HG03135 (cell line): ENCODE data around the gene COL2A1.

ENCODE experiments used
- ATAC-seq: cut with Tn5 transposase; IDR thresholded peaks from one replicate; pipeline ENCODE4 v1.9.1; 2021; ENCODE audit warnings: mild to moderate bottlenecking, moderate library complexity; ENCODE audit not compliant: unreplicated experiment

COL2A1 gene

DNA sequence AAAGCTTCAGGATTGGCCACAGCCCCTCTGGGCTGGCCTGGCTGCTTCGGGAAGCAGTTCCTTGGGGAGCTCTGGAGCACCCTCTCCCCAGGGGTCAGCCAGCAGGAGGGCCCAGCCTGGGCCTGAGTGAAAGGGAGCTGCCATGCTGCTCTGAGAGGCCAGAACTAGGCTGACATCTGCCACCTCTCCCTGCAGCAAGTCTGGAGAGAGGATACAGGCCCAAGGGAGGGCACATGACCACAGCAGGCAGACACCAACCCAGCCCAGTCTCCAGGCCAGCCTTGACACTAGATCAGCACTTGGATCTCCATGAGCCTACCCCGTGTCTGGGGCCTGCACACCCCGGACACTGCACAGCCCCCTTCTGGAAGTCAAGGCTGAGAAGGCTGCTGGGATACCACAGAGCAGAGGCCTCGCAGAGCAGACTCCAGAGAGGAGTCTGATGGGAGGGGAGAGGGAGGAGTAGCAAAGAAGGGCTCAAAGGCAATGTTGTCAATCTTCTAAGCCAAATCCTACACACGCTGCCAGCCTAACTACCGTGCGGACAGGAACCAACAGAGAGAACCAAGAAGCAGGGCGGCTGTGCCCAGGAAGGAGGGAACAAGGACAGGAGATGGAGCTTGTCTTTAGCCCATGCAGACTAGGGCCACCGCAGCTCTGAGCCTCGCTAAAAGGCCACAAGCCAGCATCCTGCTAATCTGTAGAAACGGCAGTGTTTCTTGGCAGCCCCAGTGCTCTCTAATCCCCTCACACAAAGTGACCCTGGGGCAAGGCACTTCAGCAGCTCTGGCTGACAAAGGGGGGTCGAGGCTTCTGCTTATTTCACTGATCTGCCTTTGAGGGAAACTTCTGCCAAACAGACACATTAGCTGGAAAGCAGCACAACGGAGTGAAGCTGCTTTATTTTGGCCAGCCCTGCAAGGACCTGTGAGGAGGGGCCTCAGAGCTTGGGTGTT is 12.9 kb downstream of the COL2A1 start:
- ATAC-seq, result no peak

DNA sequence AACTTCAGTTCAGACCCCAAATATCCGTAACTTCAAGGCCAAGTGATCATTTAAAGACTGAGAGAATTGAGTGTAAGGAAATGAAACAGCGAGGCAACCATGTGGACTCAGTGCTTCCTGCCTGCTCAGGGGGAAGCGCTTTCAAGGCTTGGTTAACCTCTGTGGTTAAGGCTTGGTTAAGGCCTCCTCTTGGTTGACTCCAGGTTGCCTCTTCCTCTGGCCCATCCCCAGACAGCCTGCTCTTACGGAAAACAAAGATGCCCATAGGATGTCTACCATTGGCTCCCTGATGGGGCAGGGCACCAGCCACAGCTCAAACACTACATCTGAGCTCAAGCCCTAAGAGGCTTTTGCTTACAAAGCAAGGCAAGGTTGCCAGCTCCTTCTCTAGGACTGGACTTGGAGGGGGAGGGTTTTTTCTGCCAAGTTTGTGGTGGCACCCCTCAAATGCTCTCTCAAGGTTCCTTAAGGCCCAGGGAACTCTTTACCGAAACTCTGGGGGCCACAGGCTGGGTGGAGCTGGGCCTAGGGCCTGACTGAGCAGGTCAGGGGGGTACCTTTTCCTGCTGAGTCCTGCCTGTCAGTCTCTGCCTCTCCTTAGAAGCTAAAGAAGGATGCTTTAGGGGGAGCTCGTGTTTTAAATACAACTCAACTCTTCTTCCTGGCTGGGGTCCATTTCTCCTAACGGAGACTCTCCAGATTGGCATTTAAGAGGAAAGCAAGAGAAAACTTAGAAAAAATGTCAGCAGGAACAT is 13.7 kb downstream of the COL2A1 start:
- peak; percentile 91 for ATAC-seq

DNA sequence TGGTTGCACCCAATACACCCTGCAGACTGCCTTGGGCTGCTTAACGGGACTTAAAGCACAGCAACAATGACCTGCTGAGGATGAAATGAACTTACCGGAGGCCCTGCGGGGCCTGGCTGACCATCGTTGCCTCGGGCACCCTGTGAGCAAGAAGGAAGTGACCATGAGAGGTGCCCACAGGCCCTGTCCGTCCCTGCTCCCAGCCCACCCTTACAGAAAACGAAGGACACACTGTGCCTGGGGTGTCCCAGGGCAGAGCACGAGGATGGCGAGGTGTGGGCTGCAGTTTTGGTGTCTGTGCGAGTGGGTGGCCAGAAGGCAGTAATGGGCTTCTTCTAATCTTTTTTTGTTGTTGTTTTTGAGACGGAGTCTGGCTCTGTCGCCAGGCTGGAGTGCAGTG is 14.6 kb downstream of the COL2A1 start:
- no peak for ATAC-seq

DNA sequence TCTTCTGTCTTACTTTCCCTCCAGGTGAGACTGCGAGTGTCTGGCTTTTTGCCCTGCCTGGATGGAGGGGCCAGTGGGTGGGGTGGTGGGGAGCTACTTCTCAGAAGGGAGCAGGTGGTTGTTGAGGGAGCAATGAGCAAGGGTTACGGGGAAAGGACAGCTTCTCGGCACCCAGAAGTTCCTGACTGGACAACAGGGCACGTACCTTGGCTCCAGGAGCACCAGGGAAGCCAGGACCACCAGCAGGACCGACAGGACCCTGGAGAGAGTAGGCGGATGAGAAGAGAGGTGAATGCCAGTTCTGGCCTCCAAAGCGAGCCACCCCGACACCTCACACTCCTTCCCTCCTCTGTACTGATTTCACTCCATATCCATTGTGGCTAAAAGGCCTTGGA is 15.3 kb downstream of the COL2A1 start:
- ATAC-seq, result no peak

DNA sequence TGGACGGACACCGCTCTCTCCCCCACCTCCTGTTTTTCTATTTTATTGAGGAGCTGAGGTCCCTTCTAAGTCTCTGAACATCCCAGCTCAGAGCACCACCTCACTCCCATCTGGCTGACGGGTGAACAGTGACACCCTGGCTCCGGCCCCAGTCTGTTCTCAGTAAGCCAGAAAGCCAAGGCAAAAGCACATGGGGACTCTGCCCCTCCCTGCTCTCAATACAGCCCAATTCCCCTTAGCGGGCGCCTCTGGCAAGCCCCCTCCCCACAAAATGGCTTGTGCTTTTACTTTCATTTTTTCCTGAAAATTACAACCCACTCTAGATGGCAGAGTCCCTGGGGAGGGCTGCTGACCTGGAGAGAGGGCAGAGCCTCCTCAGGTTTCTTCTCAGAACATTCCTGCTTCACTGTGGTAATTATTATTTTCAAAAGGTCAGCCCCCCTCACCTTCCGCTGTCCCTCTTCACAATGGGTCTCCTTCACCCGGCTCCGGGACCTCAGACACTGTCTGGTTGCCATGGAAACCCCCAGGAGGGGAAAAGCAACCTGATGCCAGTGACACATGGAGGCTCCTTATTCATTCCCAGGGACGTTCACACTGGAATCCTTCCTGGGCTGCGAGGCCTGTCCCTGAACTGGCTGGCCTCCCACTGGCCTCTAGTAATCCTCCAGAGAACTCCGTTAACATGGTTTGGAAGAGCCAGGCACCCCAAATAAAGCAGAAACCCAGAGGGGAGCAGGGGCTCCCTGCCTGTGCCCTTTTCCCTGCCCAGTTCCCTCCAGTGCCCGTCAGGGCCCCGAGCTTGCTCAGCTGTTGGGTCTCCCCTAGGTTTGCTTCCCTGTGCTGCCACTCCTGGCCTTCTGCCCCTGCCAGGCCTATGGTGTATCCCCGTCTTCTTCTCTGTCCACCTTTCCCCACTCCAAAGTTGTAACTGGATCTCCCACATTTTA is 15.9 kb downstream of the COL2A1 start:
- no peak for ATAC-seq

DNA sequence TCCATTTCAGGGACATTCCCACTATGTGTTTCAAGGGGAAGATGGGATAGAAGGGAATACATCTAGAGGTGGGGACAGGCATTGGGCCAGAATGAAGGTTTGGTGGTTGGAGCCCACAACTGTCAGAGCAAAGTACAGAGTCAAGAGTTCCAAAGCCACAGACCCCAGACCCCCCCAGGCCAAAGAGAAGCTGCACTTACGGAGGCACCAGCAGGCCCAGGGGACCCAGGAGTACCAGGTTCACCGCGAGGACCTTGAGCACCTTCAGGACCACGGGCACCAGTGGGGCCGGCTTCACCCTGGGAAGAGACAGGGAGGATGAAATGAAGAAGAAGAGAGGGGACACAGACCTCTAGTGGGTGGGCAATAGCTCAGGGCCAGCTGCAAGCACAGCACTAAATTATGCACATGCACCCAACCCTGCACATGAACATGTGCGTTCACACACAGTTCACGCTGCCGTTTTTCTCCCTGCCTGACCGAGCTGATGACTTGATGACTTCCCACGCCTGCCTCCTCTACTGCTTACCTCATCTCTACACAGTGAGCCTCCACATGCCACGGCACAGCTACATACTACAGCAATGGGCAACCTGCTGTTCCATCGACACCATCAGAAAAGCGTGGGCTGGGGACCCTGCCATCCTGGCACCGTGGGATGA is 16.7 kb downstream of the COL2A1 start:
- no peak for ATAC-seq

DNA sequence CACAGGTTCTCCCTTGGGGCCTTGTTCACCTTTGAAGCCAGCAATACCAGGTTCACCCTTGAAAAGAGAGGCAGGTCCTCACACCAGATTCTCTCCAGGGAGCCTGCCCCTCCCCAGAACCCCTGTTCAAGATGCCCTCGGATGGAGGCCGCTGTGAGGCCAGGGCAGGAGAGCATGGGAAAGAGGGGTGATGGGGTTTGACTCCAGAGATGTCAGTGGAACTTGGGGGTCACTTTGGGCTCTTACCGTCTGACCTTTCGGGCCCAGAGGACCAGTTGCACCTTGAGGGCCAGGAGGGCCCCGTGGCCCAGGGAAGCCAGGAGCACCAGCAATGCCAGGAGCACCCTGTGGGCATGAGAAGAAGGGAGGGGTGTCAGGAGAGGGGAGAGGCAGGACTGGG is 17.4 kb downstream of the COL2A1 start:
- ATAC-seq, result no peak

DNA sequence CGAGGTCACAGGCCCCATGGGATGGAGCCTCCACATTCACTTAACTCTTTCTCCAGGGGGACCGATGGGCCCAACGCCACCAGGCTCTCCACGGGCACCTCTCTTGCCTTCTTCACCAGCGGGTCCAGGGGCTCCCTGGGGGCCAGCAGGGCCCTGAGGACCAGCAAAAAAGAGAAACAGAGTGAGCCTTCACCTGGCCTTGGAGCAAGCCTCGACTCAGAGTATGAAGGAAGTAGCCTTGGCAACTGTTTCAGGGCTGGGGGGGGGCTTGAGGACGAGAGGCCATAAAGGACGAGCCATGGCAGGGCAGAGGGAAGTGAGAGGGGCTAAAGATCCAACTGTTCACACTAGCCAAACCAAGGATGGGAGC is 18.0 kb downstream of the COL2A1 start:
- no peak for ATAC-seq

DNA sequence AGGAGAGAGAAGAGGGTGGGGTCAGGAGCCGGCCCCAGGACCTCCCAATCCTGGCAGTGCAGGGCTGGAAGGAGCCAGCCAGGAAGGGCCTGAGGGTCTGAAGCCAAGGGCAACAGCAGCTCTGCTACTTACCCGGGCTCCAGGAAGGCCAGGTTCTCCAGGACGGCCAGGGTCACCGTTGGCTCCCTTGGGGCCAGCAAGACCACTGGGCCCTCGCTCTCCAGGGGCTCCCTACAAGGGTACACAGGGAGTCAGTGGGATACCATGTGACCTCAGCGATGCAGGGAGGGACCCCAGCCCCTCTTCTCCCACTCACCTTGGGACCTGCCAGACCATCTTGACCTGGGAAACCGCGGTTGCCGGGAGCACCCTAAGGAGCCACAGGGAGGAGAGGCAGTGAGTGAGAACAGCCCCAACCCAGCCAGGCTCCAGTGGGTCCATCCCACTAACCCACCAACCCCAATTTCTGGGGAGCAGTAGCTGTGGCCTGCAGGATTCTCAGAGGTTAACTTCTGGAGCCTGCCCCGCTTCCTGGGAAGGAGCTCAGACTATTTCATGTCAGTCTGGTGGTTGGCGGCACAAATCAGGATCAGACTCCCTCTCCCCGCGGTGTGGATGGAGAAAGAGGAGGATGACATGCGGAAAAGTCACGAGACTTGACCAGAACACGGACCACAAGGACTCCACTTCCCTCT is 18.5 kb downstream of the COL2A1 start:
- no peak for ATAC-seq

DNA sequence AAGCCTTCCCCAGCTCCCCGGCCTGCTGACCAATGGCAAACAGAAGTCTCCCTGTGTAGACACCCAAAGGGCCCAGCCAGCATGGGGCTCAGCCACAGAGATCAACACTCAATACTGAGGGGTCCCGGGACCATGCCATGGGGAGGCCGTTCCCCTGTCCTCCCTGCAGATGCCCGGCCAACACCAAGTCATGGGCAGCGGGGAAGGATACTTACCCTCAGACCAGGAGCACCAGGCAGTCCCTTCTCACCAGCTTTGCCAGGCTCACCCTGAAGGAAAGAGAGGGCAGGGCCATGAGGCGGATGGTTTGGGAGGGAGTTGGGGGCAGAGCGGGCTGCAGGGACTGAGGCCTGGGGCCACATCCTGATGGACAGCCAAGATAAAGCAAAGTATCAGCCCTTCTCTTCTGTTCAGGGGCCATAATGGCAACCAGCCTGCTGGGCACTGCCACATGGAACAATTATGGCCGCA is 19.9 kb downstream of the COL2A1 start:
- ATAC-seq, result no peak

DNA sequence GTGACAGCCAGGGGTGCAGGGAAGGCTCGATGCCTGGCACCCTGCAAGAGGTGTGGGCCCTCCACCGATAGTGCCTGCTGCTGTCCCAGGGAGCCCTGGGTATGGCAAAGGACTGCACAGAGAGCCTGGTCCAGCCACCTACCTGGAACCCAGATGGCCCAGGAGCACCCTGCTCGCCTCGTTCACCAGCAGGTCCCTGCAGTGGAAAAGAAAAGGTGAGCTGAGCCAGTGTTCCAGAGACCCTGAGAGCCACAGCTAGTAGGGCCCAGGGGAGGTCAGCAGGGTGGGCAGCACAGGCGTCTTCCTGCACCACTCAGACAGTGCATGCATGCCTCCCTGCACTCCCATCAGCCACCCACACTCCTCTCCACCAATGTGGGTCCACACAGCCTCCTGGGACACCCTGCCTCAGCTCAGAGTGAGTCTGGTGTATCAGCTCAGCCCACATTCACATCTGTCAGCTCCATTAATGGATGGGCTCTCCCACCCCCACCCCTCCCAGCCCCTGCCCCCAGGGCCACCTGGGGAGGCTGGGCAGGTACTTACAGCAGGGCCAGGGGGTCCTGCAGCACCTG is 20.6 kb downstream of the COL2A1 start:
- ATAC-seq, result no peak

DNA sequence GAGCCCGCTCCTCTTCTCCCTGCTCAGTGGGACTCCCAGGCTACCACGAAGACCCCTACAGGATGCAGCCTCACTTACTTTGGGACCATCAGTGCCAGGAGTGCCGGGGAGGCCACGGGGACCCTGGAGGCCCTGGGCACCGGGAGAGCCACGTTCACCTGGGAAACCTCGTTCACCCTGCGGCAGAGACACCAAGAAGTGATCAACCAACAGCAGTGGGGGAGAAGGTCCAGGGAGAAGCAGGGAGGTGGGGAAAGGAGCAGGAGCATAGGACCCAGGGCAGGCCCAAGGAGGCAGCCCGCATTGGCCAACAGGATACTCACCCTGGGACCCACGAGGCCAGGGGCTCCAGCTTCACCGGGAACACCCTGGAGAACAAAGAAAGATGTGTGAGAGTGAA is 21.5 kb downstream of the COL2A1 start:
- ATAC-seq, result no peak

DNA sequence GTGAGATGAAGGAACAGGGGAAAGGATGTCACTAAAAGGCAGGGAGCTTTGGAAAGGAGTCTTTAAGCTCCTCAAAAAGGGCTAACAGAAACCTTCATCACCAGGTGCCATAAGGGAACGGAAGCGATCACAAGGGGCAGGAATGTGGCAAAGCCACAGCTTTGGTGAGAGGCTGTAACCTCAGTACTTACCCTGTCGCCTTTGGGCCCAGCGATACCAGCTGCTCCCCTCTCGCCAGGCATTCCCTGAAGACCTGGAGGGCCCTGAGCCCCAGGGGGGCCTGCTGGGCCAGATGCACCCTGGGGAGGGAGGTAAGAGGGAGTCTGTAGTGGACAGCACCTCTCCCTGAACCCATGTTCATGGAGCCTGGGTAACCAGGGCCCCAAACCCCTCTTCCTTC is 22.0 kb downstream of the COL2A1 start:
- no peak for ATAC-seq

DNA sequence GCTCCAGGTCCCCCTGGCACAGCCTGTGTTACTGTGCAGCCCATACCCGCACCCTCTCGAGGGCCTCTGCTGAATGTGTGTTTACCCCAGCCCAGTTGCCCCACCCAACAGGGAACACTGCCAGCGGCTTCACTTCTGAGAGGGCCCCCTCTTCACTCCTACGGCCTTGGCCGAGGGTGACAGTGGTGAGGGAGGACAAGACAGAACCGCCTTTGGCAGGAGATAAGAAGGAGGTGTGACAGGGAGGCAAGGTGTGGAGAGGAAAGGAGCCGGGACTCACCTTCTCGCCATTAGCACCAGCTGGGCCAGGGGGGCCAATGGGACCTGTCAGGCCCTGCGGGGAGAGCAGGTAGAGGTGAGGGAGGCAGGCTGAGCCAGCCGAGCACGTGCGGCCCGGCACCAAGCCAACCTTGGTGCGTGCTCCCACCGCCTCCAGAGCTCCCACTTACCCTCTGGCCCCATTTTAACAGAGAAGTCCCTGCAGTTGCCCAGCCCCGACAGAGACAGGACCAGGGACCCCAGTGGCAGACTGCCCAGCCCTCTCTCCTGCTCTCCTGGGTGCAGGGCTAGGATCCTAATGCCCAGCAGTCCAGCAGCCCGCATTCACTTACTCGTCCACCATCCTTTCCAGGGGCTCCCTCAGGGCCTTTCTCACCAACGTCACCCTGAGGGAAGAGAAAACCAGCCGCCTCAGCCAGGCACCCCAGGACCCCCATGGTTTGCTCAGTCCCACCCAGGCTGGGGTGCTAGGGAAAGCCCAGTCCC is 22.6 kb downstream of the COL2A1 start:
- no peak for ATAC-seq

DNA sequence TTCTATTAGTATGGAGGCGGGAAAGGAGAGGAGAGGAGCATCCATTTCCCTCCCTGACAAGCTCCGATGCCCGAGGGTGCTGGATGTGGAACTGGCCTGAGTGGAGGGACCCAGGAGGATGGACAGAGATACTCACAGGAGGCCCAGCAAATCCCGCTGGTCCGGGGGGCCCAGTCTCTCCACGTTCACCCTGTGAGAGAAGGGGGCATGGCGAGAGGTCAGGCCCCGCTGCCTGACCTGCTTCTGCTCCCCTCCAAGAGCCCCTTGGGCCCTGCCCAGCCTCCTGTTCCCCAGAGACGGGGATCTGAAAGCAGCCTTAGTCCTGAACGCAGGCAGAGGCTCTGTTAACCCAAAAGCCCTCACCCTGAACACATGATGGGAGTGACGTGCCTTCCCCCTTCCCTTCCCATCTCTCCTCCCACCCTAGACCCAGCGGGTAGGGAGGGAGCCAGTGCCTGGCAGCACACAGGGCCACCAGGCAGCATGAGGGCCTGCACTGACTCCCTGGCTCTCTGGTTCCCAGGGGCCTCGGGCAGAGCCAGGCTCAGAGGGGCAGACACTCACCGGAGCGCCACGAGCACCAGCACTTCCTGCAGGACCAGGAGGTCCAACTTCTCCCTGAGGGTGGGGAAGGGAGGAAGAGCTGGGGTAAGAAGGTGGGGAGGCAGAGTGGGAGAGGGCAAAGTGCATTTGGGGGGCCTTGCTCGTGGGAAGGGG is 23.3 kb downstream of the COL2A1 start:
- no peak for ATAC-seq

DNA sequence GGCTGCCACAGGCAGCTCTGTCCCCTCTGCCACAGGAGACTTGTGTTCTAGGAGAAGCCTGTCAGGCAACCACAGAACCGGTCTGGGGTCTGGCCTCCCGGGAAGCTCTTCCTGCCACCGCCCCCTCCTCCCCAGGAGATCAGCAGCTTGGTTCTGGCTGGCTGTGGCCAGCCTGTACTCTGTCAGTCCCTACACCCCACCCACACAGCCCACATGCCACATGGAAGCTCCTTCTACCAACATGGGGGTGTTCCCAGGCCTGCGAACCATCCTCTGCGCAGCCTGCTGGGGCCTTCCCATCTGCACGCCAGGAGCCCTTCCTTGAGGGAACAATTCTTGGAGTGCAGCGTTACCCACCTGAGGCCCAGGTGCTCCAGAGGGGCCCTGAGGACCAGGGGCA is 24.1 kb downstream of the COL2A1 start:
- no peak for ATAC-seq

DNA sequence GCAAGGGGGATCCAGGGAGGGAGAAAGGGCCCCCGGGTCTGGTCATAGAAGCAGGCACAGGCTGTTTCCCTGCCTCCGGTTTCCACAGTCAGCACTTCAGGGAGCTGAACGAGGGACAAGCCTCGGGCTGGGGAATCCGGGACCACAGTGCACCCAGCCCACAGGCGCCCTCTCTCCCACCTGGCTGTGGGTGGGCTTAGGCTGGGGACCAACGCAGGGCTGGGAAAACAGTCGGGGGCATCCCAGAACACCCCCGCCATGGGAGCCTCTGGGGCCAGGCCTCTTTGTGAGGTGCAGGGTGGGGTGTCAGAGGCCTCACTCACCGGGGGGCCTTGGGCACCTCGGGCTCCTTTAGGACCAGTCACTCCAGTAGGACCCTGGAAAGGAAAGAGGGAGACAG is 24.6 kb downstream of the COL2A1 start:
- ATAC-seq, result no peak

DNA sequence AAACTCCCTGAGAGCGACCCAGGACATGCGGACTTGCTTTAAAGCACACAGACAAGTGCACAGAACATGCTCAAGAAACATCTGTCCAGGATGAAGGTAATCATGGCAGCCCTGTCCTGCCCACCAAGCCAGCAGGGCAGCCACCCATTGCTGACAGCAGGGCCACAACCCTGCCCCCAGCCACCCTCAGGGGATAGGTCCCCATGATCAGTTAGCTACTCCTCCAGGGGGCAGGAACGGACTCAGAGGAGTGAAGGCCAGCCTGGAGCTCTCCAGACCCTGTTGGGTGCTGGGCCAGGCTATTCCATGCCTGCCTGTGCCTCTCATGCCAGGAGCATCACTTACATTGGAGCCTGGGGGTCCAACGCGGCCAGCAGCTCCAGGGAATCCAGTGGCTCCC is 25.1 kb downstream of the COL2A1 start:
- ATAC-seq, result no peak
